Left cardiac atrium (tissue), 4 donors: Measurements from ENCODE around the gene CYP24A1. TPM values are rescaled to one million over a fixed set of nuclear protein-coding genes. Genes with fewer than 3 reads are reported as not detected.

Experiments used
- ATAC-seq, 2 donors: fragments of 200-7000 bp; cut with Tn5 transposase; one replicate each; pipeline ENCODE4 v1.9.1; 2020; ENCODE audit warnings: mild to moderate bottlenecking in 2 of 2, moderate library complexity in 2 of 2
- DNase-seq: peaks from one replicate; pipeline ENCODE4 v3.0.0-alpha.2; 2020
- intact Hi-C, 2 donors: fragments of 100-400 bp; cut with DNase I; formaldehyde crosslinking; loops; one replicate each; pipeline versions ENCODE4 v1.14.1 to v1.15.1; 2022 to 2023
- total RNA-seq, 2 donors: library from RNA; stranded (reverse); fragmentation: NEBNext Ultra II Directional; extraction: Animal tissue kit (Norgen Biotek cat#: 25700); gene quantifications; one replicate each; pipeline ENCODE4 v1.2.1, GENCODE V29; 2021
- donor health status: DM: no; HTN: yes; CAD: no.
- donor health status: DM: no; HTN: yes; CAD: no; lungs with severe emphysema.
- donor health status: DM: yes; HTN: yes; CAD: no.
- donor health status: Dilated cardiomyopathy.

The CYP24A1 gene
- total RNA-seq, 2 donors from 2014 or later: not detected

GRCh38 chr20:54161821-54162149, 12.0 kb downstream of the CYP24A1 start:
- ATAC-seq (no peak), DNase-seq (no peak)
- intact Hi-C loops: no loop called here

GRCh38 chr20:54161008-54161820, 12.6 kb downstream of the CYP24A1 start:
- ATAC-seq (no peak), DNase-seq (no peak)
- intact Hi-C loops: no loop called here

- no peak for DNase-seq
- no peak for ATAC-seq
- intact Hi-C loops: no loop called here
These were observed 13.4 kb downstream of the CYP24A1 start for GRCh38 chr20:54160065-54161007.

- ATAC-seq: no peak
- intact Hi-C loops: no loop called here
- no peak for DNase-seq
These were observed 14.8 kb downstream of the CYP24A1 start for GRCh38 chr20:54158856-54159418.

- DNase-seq (no peak), ATAC-seq (no peak)
- intact Hi-C loops: no loop called here
These were observed 15.6 kb downstream of the CYP24A1 start for GRCh38 chr20:54158226-54158625.

- DNase-seq: no peak
- ATAC-seq: no peak
- intact Hi-C loops: no loop called here
These were observed 16.6 kb downstream of the CYP24A1 start for GRCh38 chr20:54156981-54157835.

- ATAC-seq (no peak), DNase-seq (no peak)
- intact Hi-C loops: no loop called here
These were observed 17.3 kb downstream of the CYP24A1 start for GRCh38 chr20:54156522-54156921.

GRCh38 chr20:54155736-54156317, 18.0 kb downstream of the CYP24A1 start:
- intact Hi-C loops: no loop called here
- ATAC-seq: no peak
- no peak for DNase-seq

GRCh38 chr20:54154439-54154838, 19.3 kb downstream of the CYP24A1 start:
- no peak for ATAC-seq

GRCh38 chr20:54153847-54154246, 19.9 kb downstream of the CYP24A1 start:
- ATAC-seq: no peak
- intact Hi-C loops: no loop called here
- no peak for DNase-seq

More at GRCh38 chr20:54154439-54154838, 19.3 kb downstream of the CYP24A1 start:
- no peak for DNase-seq
- intact Hi-C loops: no loop called here

- ATAC-seq (peak in 1 of 2 donors; percentile 27), DNase-seq (no peak)
- intact Hi-C loops: no loop called here
These were observed 20.8 kb downstream of the CYP24A1 start for GRCh38 chr20:54153041-54153327.

- ATAC-seq: peak in 1 of 2 donors; percentile 41
- intact Hi-C loops: no loop called here
- DNase-seq: no peak
These were observed 21.4 kb downstream of the CYP24A1 start for GRCh38 chr20:54152227-54153040.

GRCh38 chr20:54151511-54152226, 22.1 kb downstream of the CYP24A1 start:
- ATAC-seq (no peak), DNase-seq (no peak)
- intact Hi-C loops: no loop called here

- no peak for DNase-seq
- no peak for ATAC-seq
- intact Hi-C loops: no loop called here
These were observed 22.7 kb downstream of the CYP24A1 start for GRCh38 chr20:54151075-54151439.

GRCh38 chr20:54149765-54150264, 24.0 kb downstream of the CYP24A1 start:
- DNase-seq: no peak
- intact Hi-C loops: no loop called here
- ATAC-seq: no peak

GRCh38 chr20:54148947-54149764, 24.6 kb downstream of the CYP24A1 start:
- ATAC-seq (no peak), DNase-seq (no peak)
- intact Hi-C loops: no loop called here

GRCh38 chr20:54146672-54147071, 27.1 kb downstream of the CYP24A1 start:
- intact Hi-C loops: no loop called here
- ATAC-seq: no peak
- no peak for DNase-seq
